ENCODE results near the gene RYR1.

DNA sequence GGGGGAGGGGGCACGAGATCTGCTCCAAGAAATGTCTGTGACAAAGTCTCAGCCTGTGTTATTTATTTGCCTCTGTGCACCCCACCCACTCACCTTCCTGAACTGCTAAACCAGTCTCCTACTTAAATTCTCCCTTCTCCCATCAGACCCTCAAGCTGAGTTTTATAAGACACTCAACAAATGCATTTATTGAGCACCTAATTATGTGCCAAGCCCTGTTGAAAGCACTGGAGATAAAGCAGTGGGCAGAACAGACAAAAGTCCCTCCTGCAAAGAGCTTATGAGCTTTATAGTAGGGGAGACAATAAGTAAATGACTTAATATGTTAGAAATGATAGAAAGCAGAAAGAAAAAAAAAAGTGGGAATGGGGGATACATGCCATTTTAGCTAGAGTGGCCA is 34.0 kb upstream of the RYR1 start:
- TF ChIP-seq, protein P1, sequence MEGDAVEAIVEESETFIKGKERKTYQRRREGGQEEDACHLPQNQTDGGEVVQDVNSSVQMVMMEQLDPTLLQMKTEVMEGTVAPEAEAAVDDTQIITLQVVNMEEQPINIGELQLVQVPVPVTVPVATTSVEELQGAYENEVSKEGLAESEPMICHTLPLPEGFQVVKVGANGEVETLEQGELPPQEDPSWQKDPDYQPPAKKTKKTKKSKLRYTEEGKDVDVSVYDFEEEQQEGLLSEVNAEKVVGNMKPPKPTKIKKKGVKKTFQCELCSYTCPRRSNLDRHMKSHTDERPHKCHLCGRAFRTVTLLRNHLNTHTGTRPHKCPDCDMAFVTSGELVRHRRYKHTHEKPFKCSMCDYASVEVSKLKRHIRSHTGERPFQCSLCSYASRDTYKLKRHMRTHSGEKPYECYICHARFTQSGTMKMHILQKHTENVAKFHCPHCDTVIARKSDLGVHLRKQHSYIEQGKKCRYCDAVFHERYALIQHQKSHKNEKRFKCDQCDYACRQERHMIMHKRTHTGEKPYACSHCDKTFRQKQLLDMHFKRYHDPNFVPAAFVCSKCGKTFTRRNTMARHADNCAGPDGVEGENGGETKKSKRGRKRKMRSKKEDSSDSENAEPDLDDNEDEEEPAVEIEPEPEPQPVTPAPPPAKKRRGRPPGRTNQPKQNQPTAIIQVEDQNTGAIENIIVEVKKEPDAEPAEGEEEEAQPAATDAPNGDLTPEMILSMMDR (conservative IDR thresholded peaks at IDR 0.05): no peak
- no peak for TF ChIP-seq ZFX (IDR thresholded peaks at IDR 0.05)

Data from C4-2B (cell line).